KMS-11 (cell line): ENCODE results near the gene TOX3.

Experiments
- H2AFZ ChIP-seq: fragments of 200-600 bp; sonication (generic); 2 replicates; pipeline ENCODE4 v1.6.1; 2016; ENCODE audit warnings: antibody characterized with exemption, mixed run types, low read depth
- H3K27ac ChIP-seq: fragments of 200-600 bp; sonication (generic); 2 replicates; pipeline ENCODE4 v1.6.1; 2016; ENCODE audit warnings: mild to moderate bottlenecking, mixed run types
- H3K27me3 ChIP-seq: fragments of 200-600 bp; sonication (generic); 2 replicates; pipeline ENCODE4 v1.6.1; 2017; ENCODE audit warnings: mild to moderate bottlenecking, low read depth, mixed run types, moderate library complexity; ENCODE audit not compliant: insufficient read depth
- H3K36me3 ChIP-seq: fragments of 200-600 bp; sonication (generic); 2 replicates; pipeline ENCODE4 v1.6.1; 2017; ENCODE audit warnings: mild to moderate bottlenecking, mixed run types; ENCODE audit not compliant: insufficient read depth
- H3K4me1 ChIP-seq: fragments of 200-600 bp; sonication (generic); 2 replicates; pipeline ENCODE4 v1.6.1; 2016; ENCODE audit warnings: mild to moderate bottlenecking, low read depth, mixed run types; ENCODE audit not compliant: poor library complexity, severe bottlenecking
- H3K4me2 ChIP-seq: fragments of 200-600 bp; sonication (generic); 2 replicates; pipeline ENCODE4 v1.7.0; 2016; ENCODE audit warnings: mild to moderate bottlenecking, mixed run types
- H3K4me3 ChIP-seq: fragments of 200-600 bp; sonication (generic); IDR thresholded peaks from 2 replicates; pipeline ENCODE4 v1.6.1; 2017; ENCODE audit warnings: low read depth, low read length, mixed read lengths; ENCODE audit not compliant: insufficient read depth
- H3K79me2 ChIP-seq: fragments of 200-600 bp; sonication (generic); 2 replicates; pipeline ENCODE4 v1.6.1; 2016; ENCODE audit warnings: low read depth, mixed run types; ENCODE audit not compliant: insufficient read depth
- H3K9ac ChIP-seq: fragments of 200-600 bp; sonication (generic); 2 replicates; pipeline ENCODE4 v1.6.1; 2016; ENCODE audit warnings: mild to moderate bottlenecking, mixed run types
- H4K20me1 ChIP-seq: fragments of 200-600 bp; sonication (generic); 2 replicates; pipeline ENCODE4 v1.6.1; 2016; ENCODE audit warnings: mild to moderate bottlenecking, mixed run types; ENCODE audit not compliant: insufficient read depth
- TF ChIP-seq, protein P1 (sequence below): fragments of 200-600 bp; sonication (generic); conservative IDR thresholded peaks from 2 replicates; pipeline ENCODE4 v1.6.1; 2017; ENCODE audit warnings: low read depth, mild to moderate bottlenecking, antibody characterized with exemption, low read length, moderate library complexity, mixed read lengths

Gene TOX3

GRCh38 chr16:52545898-52546266 is 1.1 kb downstream of the TOX3 start:
- Histone ChIP-seq H4K20me1 (no peaks in the 10 kb centered on the region), H3K4me1 (no peaks in the 10 kb centered on the region), H3K4me3 (no peak overlapping the region), H3K36me3 (no peaks in the 10 kb centered on the region), H3K79me2 (no peaks in the 10 kb centered on the region), H3K27ac (no peak overlapping the region), H3K27me3 (no peaks in the 10 kb centered on the region), H2AFZ (no peak overlapping the region), H3K4me2 (no peak overlapping the region; the same call in 1 of the 2 replicates), H3K9ac (no peak overlapping the region)
- TF ChIP-seq, protein P1, sequence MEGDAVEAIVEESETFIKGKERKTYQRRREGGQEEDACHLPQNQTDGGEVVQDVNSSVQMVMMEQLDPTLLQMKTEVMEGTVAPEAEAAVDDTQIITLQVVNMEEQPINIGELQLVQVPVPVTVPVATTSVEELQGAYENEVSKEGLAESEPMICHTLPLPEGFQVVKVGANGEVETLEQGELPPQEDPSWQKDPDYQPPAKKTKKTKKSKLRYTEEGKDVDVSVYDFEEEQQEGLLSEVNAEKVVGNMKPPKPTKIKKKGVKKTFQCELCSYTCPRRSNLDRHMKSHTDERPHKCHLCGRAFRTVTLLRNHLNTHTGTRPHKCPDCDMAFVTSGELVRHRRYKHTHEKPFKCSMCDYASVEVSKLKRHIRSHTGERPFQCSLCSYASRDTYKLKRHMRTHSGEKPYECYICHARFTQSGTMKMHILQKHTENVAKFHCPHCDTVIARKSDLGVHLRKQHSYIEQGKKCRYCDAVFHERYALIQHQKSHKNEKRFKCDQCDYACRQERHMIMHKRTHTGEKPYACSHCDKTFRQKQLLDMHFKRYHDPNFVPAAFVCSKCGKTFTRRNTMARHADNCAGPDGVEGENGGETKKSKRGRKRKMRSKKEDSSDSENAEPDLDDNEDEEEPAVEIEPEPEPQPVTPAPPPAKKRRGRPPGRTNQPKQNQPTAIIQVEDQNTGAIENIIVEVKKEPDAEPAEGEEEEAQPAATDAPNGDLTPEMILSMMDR = no peak

GRCh38 chr16:52545222-52545897 is 1.6 kb downstream of the TOX3 start:
- no peaks in the 10 kb centered on the region for H3K79me2 ChIP-seq
- no peak overlapping the region for H3K27ac ChIP-seq
- H3K27me3 ChIP-seq = no peaks in the 10 kb centered on the region
- H4K20me1 ChIP-seq = no peaks in the 10 kb centered on the region
- no peak overlapping the region for H2AFZ ChIP-seq
- H3K4me2 ChIP-seq = no peak overlapping the region
- TF ChIP-seq, protein P1 = no peak
- H3K9ac ChIP-seq = no peak overlapping the region
- H3K4me3 ChIP-seq = no peak overlapping the region
- H3K36me3 ChIP-seq = no peaks in the 10 kb centered on the region
- no peaks in the 10 kb centered on the region for H3K4me1 ChIP-seq

DNA sequence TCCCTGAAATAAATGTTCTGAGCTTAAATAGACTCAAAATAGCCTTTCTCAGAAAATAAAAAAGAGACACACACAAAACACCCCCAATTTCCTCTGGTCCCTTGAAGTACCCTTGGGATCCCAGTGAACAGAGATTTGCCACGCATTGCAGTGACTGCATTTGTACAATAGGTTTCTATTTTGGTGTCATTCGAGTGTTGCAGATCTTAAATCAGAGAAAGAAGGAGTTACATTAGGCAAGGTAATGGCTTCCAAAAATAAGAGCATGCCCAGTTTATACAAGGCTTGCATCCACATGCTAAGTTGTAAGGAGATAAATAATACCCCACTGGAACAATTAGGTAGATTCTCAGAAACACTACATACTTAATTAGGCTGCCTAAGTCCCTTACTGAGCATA is 2.2 kb downstream of the TOX3 start:
- Histone ChIP-seq H4K20me1 (no peaks in the 10 kb centered on the region), H3K9ac (no peak overlapping the region)

DNA sequence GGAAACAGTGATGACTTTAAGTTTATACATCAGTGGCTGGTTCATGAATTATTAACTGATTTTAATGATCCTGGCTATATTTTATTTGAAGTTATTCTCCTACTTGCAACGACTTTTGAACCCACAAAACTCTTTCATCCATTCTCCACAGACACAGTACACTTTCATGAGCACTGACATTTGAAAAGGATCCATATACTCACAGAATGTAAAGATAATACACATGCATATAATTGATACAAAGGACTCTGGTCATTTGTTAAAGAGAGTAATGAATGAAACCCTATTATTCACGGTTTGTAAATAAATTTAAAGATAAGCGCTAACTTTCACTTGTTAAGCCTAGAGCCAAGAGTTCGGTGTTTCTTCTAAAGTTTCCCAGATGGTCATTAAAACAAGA is 3.3 kb downstream of the TOX3 start:
- H3K4me3 ChIP-seq = no peak overlapping the region
- H4K20me1 ChIP-seq = no peaks in the 10 kb centered on the region

More for the DNA sequence above, 2.2 kb downstream of the TOX3 start:
- Histone ChIP-seq H3K36me3 (no peaks in the 10 kb centered on the region), H3K27ac (no peak overlapping the region), H2AFZ (no peak overlapping the region), H3K27me3 (no peaks in the 10 kb centered on the region), H3K79me2 (no peaks in the 10 kb centered on the region), H3K4me3 (no peak overlapping the region), H3K4me1 (no peaks in the 10 kb centered on the region), H3K4me2 (no peak overlapping the region)
- TF ChIP-seq, protein P1 = no peak

More for the DNA sequence above, 3.3 kb downstream of the TOX3 start:
- Histone ChIP-seq H3K27me3 (no peaks in the 10 kb centered on the region), H3K27ac (no peak overlapping the region), H3K9ac (no peak overlapping the region), H3K4me2 (no peak overlapping the region), H3K4me1 (no peaks in the 10 kb centered on the region), H3K36me3 (no peaks in the 10 kb centered on the region), H2AFZ (no peak overlapping the region), H3K79me2 (no peaks in the 10 kb centered on the region)
- TF ChIP-seq, protein P1 = no peak
